ENCODE data around the gene TH.

DNA sequence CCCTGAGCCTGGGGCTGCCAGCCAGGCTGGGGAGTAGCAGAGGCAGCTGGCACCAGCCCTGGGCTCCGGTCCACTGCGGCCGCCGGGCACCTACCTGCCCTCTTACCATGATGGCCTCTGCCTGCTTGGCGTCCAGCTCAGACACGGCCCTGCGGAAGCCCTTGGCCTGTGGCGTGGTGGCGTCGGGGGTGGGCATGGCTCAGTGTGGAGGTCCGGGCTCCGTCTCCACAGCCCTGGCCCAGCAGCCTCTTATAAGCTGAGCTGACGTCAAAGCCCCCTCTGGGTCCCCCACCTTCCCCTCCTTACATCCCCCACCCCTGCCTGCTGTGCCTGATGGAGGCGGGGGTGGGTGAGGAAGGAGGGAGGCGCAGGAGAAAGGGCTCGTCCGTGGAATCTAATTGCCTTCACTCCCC is at the start of gene TH:
- TF ChIP-seq EZH2 (IDR thresholded peaks at IDR 0.05; ENCODE audit: low read depth, unreplicated experiment) (no peak), POLR2AphosphoS5 (IDR thresholded peaks at IDR 0.05; ENCODE audit: low read depth) (no peak), EZH2phosphoT487 (IDR thresholded peaks at IDR 0.05; ENCODE audit: unreplicated experiment) (no peak), ZNF114 (CRISPR knock-in tag; IDR thresholded peaks at IDR 0.05) (no peak)
- TF ChIP-seq, protein P1, sequence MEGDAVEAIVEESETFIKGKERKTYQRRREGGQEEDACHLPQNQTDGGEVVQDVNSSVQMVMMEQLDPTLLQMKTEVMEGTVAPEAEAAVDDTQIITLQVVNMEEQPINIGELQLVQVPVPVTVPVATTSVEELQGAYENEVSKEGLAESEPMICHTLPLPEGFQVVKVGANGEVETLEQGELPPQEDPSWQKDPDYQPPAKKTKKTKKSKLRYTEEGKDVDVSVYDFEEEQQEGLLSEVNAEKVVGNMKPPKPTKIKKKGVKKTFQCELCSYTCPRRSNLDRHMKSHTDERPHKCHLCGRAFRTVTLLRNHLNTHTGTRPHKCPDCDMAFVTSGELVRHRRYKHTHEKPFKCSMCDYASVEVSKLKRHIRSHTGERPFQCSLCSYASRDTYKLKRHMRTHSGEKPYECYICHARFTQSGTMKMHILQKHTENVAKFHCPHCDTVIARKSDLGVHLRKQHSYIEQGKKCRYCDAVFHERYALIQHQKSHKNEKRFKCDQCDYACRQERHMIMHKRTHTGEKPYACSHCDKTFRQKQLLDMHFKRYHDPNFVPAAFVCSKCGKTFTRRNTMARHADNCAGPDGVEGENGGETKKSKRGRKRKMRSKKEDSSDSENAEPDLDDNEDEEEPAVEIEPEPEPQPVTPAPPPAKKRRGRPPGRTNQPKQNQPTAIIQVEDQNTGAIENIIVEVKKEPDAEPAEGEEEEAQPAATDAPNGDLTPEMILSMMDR (conservative IDR thresholded peaks at IDR 0.05; ENCODE audit: low read depth in 2 of 2) = no peak
- TF ChIP-seq, protein P2, sequence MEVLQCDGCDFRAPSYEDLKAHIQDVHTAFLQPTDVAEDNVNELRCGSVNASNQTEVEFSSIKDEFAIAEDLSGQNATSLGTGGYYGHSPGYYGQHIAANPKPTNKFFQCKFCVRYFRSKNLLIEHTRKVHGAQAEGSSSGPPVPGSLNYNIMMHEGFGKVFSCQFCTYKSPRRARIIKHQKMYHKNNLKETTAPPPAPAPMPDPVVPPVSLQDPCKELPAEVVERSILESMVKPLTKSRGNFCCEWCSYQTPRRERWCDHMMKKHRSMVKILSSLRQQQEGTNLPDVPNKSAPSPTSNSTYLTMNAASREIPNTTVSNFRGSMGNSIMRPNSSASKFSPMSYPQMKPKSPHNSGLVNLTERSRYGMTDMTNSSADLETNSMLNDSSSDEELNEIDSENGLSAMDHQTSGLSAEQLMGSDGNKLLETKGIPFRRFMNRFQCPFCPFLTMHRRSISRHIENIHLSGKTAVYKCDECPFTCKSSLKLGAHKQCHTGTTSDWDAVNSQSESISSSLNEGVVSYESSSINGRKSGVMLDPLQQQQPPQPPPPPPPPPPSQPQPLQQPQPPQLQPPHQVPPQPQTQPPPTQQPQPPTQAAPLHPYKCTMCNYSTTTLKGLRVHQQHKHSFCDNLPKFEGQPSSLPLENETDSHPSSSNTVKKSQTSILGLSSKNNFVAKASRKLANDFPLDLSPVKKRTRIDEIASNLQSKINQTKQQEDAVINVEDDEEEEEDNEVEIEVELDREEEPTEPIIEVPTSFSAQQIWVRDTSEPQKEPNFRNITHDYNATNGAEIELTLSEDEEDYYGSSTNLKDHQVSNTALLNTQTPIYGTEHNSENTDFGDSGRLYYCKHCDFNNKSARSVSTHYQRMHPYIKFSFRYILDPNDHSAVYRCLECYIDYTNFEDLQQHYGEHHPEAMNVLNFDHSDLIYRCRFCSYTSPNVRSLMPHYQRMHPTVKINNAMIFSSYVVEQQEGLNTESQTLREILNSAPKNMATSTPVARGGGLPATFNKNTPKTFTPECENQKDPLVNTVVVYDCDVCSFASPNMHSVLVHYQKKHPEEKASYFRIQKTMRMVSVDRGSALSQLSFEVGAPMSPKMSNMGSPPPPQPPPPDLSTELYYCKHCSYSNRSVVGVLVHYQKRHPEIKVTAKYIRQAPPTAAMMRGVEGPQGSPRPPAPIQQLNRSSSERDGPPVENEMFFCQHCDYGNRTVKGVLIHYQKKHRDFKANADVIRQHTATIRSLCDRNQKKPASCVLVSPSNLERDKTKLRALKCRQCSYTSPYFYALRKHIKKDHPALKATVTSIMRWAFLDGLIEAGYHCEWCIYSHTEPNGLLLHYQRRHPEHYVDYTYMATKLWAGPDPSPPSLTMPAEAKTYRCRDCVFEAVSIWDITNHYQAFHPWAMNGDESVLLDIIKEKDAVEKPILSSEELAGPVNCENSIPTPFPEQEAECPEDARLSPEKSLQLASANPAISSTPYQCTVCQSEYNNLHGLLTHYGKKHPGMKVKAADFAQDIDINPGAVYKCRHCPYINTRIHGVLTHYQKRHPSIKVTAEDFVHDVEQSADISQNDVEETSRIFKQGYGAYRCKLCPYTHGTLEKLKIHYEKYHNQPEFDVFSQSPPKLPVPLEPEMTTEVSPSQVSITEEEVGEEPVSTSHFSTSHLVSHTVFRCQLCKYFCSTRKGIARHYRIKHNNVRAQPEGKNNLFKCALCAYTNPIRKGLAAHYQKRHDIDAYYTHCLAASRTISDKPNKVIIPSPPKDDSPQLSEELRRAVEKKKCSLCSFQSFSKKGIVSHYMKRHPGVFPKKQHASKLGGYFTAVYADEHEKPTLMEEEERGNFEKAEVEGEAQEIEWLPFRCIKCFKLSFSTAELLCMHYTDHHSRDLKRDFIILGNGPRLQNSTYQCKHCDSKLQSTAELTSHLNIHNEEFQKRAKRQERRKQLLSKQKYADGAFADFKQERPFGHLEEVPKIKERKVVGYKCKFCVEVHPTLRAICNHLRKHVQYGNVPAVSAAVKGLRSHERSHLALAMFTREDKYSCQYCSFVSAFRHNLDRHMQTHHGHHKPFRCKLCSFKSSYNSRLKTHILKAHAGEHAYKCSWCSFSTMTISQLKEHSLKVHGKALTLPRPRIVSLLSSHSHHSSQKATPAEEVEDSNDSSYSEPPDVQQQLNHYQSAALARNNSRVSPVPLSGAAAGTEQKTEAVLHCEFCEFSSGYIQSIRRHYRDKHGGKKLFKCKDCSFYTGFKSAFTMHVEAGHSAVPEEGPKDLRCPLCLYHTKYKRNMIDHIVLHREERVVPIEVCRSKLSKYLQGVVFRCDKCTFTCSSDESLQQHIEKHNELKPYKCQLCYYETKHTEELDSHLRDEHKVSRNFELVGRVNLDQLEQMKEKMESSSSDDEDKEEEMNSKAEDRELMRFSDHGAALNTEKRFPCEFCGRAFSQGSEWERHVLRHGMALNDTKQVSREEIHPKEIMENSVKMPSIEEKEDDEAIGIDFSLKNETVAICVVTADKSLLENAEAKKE (CRISPR knock-in tag; IDR thresholded peaks at IDR 0.05) = no peak

Measured in GM23338 (cell line).